GM21526 (cell line): ENCODE results near the gene TBC1D14.

ENCODE experiments used
- ATAC-seq: cut with Tn5 transposase; IDR thresholded peaks from one replicate; pipeline ENCODE4 v1.9.1; 2021; ENCODE audit warnings: moderate library complexity; ENCODE audit not compliant: unreplicated experiment, low FRiP score

TBC1D14 gene

GRCh38 chr4:6926681-6927478, 17.3 kb downstream of the TBC1D14 start:
- ATAC-seq = no peak

DNA sequence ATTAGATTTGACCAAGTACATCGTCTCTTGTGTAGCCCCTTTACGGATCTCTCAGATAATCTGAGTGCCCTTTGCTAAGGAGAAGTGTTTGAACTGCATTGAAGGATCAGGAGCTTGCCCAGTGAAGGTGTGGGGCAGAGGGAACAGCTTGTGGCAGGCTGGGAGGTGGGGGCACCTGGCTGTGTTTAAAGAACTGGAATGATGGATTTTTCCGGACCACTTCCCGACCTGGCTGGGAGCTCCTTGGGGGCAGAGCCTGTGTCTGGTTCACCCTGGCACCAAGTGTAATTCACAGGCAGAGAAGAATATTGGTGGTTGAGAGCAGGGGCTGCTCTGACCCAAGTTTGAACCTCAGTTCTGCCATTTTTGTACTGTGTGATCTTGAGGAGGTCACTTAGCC, 18.5 kb downstream of the TBC1D14 start:
- ATAC-seq = no peak

- no peak for ATAC-seq
Measured at GRCh38 chr4:6929339-6929811, 19.7 kb downstream of the TBC1D14 start.

GRCh38 chr4:6929812-6930464, 20.3 kb downstream of the TBC1D14 start:
- ATAC-seq = no peak

DNA sequence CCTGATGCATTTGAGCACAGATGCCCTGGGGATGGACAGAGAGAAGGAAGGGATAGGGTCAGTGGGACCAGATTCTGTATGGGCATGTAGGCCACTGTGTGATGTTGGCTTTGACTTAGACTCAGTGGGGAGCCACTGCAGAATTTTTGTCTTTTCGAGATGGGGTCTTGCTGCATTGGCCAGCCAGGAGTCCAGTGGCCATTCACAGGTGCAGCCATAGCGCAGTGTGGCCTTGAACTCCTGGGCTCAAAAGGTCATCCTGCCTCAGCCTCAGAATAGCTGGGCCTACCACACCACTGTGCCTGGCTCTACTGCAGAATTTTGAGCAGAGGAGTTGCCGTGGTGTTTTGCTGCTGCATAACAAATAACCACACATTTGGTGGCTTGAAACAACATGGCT, 22.8 kb downstream of the TBC1D14 start:
- no peak for ATAC-seq

GRCh38 chr4:6932918-6933317, 23.3 kb downstream of the TBC1D14 start:
- no peak for ATAC-seq

DNA sequence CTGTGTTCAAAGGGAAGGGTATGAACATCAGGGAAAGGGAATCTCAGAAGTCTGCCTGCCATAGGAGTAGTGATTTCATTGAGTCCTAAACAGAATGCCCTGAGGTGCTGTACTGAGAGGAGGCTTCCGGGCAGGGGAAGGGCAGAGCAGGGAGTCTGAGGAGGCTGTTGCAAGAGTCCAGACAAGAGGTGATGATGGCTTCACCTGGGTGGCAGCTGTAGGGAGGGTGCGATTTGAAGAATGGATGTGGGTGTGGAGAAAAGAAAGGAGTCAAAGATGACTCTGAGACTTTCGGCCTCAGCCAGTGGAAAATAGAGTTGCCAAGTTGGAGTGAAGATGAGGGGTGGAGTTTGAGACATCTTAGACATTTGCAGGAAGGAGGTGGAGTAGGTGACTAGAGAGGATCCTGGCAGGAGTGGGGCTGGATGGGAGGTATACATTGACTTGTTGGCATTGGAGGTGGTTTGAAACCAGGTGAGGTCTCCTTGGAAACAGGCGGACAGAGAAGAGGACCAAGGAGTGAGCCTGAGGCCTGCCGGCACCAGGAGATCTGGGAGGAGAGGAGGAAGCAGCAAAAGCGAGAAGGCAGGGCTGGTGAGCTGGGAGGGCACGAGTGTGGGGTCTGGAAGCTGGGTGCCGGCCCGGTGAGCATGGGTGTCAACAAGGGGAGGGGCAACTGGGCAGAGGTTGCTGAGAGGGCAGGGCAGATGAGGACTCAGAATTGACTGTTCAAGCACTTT, 24.2 kb downstream of the TBC1D14 start:
- ATAC-seq = no peak

GRCh38 chr4:6935965-6936364, 26.3 kb downstream of the TBC1D14 start:
- ATAC-seq = no peak

GRCh38 chr4:6937201-6937600, 27.6 kb downstream of the TBC1D14 start:
- no peak for ATAC-seq

- no peak for ATAC-seq
Measured at GRCh38 chr4:6937754-6938153, 28.1 kb downstream of the TBC1D14 start.

DNA sequence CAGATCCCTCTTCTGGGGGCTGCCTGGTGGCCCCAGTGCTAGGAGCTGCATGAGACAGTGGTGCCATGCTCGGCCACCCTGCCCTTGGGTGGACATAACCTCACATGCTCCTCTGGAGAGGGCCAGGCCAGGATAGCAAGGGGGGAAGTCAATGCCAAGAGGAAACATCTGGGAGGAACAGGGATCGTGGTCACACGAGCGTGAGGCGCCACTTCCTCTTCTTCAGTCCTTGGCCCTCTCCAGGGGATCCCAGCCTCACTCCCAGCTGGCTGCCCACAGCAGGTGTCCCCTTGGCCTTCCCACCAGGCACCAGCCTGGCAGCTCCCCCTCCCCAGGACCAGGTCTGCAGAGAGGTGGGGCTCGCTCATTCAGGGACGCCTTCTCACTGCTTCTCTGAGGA, 28.6 kb downstream of the TBC1D14 start:
- ATAC-seq = no peak

DNA sequence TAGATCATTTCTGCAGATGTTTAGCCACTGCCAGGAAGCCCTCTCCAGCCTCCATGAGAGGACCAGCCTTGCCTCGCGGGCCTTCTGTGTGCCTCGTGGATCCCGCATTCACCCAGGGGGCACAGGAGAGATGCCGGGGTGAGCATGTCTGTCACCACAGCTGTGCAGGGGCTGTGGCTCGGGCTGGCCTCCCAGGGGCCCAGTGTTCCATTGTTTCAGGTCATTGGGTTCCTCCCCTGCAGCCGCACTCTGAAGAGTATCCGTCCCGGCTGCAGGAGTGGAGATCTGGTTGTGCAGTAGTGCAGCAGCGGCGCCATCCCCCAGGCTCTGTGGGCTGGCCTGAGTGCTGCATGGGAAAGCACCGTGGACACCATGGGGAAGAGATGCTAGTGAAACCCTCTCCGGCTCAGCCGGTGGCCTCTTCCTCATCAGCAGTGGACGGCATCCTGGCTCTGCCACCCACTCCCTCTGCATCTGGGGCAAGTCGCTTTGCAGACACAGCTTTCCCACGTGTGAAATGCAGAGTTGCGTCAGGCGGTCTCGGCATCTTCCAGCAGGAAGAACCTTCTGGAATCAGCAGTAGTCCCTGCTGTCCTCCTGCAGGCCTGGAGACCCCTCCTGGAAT, 29.1 kb downstream of the TBC1D14 start:
- no peak for ATAC-seq

- no peak for ATAC-seq
Measured at GRCh38 chr4:6939761-6940743, 30.4 kb downstream of the TBC1D14 start.

DNA sequence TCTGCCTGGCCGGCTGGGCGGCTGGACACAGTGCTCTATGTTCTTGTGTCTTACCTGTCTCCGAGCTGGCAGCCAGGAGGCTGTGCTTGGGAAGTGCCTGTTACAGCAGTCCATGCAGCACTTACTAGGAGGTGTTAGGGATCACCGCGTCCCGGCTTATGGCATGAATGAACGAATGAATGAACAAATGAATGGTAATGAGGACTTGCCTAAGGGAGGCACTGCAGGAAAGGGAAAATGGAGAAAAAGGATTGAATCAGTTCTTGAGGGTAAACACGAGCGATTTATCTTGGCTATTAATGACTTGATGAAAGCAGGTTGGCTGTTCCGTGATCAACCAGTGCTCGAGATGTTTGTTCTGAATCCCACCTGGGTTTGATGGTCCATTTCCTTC, 31.1 kb downstream of the TBC1D14 start:
- no peak for ATAC-seq

GRCh38 chr4:6941796-6942195, 32.2 kb downstream of the TBC1D14 start:
- no peak for ATAC-seq

DNA sequence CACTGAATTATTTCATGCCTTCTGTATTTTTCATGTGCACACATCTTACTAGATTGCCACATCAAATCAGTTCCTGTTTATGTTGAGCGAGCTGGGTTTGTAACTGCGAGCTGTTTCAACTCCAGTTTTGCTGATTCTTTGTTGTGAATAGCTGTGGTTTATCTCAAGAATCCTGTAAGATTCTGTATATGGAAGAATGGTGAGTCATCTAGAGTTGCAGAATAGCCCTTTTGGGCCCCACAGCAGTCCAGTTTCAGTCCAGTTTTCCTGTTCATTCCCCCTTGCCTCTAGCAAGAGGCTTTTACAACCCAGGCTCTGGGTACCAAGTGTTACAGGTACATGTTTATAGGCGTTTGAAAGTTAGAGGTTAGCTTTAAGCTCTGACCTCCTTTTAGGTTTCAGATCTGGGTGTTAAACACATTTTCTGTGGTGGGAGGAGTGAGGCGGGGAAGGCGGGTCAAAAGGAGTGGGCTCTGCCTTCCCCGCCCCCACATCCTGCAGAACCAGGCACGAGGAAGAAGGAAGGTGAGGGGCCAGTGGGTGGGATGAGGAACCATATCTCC, 32.7 kb downstream of the TBC1D14 start:
- peak; percentile 71 for ATAC-seq

DNA sequence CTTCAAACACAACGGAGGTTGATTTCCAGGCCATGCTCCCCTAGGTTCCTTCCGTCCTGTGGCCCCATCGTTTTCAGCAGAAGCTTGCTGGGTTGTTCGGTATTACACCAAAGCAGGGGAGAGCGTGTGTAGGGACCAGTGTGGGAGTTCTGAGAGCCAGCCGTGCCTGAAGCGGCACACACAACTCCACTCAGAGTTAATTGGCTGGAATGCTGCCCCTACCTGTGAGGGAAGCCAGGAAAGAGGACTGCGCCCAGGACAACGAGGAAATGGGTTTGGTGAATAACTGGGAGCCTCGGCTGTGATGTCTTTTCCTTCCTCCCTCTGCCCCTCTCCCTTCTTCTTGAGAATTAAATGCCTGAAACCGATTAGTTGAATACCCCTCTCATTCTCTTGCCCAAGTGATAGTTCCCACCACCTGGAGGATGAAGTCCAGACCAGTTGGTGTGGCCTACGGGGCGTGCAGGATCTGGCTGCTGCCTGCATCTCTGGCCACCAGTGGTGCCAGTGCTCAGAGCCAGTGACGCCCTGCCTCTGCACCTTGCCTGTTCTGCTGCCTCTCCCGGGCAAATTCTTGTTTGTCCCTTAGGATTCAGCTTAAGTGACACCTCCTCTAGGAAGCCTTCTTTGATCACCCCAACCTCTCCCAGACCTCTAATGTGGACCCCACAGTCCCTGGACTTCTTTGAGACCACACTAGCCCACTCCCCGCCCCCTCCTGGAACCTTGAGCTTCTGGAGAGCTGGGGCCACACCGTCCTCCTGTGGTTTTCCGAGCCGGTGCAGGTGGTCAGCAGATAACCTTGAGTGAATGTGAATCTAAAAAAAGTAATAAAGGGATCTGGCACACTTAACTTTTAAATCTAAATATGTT, 33.6 kb downstream of the TBC1D14 start:
- ATAC-seq = no peak

DNA sequence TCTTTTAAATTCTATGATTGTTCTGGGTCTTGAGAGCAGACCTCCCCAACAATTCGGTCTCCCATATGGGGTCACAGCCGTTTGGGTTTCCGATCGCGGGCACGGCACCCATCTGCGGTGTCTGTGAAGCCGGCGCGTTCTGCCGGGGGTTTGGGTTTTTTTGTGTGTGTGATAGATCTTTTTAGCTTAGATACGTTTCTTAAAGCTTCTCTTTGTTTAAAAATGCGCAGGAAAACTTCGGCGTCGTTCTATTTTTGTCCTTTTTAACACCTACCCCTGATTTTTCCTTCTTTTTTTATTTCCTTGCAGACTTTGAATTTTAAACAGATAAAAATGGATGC, 34.2 kb downstream of the TBC1D14 start:
- no peak for ATAC-seq
